ENCODE results near the gene PI4KA.
"Not testable (repeated sequence)": the region's sequence is repeated elsewhere in the genome, so short reads cannot be mapped to it uniquely, and the experiment has no call there.

PI4KA gene

DNA sequence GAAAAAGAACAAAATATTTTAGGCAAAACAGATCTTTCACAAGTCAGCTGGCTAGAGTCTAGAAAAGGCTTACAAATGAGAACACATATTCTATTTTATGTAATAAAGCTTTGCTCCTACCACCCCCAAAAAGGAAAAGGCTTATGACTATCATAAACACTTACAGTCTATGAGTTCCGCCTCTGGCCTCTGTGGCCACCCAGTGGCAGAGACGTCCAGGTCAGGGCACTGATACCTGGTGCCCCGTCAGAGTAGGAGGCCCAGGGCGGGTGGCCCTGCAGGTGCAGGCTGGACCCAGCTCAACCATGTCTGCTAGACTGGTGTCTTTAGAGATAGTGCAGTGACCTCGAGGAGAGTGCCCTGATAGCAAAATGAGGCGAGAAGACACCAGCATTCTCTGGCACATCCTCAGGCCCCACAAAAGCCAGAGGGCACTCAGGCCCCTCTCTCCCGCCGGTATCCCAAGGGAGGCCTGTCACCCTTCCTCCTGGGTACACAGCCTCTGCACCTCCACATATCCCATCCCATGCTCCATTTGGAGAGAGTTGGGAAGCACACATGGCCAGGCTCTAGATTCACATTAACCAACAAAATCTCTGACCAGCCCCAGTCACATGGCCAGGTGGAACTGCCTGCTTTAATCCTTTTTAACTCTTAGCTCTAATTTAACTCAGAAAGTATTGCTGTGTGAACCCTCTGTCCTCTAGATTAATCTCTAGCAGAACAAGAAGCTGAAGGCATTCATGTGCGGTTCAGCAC is 112.0 kb downstream of the PI4KA start:
- DNase-seq, result no peak

- DNase-seq, result no peak
Measured at GRCh38 chr22:20745119-20745518, 113.5 kb downstream of the PI4KA start.

GRCh38 chr22:20744456-20744855 is 114.2 kb downstream of the PI4KA start:
- DNase-seq, result no peak

DNA sequence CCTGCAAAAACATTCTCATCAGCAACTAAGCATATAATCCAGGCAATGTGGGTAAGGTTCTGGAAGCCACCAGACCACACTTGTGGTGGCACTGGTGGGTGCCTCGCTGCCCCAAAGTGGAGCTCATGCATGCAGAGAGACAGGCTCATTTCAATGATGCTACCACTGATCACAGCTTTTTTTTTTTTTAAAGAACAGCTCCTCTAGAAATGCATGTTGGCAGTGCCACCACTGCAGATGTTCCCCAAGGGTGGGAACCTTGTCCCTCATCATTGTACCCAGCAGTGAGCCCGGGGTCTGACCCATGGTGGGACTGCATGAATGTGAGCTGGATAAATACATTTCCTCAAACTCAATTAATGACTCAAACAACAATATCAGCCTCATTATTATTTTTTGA is 115.8 kb downstream of the PI4KA start:
- DNase-seq, result no peak

- DNase-seq, result peak; percentile 50
Measured at GRCh38 chr22:20741634-20742581, 116.7 kb downstream of the PI4KA start.

DNA sequence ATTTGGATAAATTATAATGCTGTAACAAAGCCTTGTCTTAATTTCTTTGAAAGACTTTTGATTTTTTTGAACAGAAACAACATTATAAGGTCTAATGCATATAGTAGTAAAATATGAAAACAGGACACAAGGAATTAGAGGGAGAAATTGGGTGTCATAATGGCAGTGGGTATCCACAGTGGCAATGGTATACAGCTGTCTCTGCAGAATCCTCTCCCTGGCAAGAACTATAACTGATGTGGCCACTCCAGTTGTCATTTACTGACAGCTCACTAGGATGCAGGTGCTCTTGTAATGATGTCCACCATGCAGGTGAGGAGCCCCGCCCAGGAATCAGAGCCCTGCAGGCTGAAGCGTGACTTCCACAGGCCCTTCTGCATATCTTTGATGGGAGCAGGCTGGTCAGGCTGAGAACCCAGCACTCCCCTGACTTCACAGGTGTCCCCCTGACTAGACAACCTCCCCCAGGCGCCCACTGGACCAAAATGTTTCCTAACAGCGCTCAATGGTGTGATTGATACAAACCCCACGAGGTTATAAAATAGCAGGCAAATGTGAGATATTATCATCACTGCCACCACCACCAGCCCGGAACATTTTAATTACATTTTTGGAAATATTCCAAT is 117.5 kb downstream of the PI4KA start:
- no peak for DNase-seq

GRCh38 chr22:20740222-20740951 is 118.2 kb downstream of the PI4KA start:
- DNase-seq, result no peak

DNA sequence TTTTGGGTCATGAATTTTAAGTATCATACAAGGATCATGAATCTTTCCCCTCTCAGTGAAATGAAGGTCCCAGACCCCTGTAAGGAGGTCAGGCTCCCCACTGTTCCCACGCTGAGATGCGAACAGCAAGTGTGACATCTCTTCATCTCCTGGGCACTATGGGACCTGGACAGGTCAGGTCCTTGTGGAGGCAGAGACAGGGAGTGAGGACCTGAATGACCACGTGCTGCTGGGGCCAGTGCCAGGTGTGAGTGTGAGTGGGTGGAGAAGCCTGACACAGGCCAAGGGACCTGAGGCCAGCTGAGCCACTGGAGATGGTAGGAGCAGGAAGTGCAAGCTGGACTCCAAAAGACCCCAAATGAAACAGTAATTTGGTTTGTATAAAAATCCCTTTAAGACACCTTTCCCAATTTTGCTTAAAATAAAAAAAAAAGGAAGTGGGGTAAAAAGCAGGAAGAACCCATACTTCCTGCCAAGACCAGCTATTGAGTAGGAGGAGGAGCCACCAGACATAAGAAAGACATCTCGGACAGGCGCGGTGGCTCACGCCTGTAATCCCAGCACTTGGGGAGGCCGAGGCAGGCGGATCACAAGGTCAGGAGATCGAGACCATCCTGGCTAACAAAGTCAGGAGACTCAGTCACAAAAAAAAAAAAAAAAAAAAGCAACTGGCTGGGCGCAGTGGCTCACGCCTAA is 120.1 kb downstream of the PI4KA start:
- DNase-seq, result no peak

DNA sequence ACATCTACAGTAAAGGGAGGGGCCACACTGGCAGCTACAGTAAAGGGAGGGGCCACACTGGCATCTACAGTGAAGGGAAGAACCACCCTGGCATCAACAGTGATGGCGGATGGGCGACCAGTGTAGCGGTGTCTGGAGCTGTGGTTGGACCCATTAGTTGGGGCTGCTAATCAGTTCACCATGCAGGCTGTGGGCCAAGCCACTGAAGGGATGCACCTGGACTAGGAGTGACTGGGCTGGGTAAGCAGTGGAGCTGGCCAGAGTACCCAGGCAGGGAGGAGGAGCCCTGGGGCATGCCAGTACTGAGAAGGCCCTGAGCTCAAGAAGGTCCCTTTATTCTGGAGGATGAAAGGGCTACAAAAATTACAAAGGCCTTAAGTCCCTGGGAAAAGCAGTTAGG is 121.7 kb downstream of the PI4KA start:
- not testable (repeated sequence) for DNase-seq

GRCh38 chr22:20735356-20736162 is 123.1 kb downstream of the PI4KA start:
- DNase-seq, result not testable (repeated sequence)

DNA sequence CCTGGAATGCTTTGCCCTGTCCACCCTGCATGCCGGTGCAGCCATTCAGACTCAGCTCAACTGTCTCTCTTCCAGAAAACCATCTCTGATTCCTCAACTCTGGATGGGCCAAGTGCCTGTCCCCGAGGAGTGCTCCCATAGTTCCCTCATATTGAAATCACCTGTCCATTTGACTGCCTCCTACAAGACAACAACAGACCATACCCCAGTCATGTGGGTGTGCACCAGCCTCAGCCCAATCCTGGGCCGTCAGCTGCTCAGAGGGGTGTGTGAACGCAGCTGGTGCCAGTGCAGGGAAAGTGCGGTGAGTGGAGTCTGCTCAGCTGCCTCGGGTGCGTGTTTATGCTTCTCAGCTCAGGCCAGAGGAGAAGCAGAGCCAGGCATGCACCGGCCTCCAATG is 126.2 kb downstream of the PI4KA start:
- not testable (repeated sequence) for DNase-seq

- peak; percentile 35 for DNase-seq
Measured at GRCh38 chr22:20729194-20729593, 129.4 kb downstream of the PI4KA start.

GRCh38 chr22:20728523-20729190 is 130.0 kb downstream of the PI4KA start:
- no peak for DNase-seq

DNA sequence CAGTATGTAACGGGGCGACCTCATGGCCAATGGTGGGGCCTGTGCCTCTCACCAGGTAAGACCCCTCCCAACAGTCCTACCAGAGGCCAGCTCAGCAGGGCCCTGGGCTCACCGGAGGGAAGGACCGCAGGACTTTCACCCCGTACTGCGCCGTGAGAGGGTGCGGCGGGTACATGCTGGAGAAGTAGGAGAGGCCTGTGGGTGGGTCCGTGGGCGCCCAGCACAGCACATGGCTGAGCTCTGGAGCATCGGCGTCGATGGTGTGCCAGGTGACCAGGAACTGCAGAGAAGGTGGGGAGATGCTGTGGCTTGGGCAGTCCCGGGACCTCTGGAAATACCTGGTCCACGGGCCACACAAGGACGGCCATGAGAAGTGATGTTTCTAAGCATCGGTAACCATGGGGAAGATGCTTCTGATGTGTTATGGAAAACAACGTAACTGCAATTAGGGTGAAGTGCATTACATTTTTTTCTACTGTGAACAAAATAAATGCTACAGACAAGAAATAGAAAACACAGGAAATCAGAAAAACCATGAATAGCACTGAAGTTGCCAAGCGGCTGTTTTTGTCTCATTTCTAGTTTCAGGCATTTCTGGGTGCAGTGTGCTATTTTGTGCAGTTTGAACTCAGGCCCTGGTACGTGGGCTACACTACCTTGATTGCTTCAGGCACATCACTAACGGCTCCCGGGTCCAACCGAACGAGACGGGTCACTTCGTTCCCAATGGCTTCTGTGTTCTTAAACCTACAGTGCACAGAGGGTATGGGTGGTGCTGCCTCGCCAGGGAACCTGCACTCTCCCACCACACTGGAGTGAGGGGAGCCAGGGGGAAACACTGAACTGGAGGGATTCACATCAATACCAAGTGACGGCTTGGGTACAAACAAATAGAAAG is 131.2 kb downstream of the PI4KA start:
- no peak for DNase-seq

- no peak for DNase-seq
Measured at GRCh38 chr22:20725987-20726558, 132.5 kb downstream of the PI4KA start.

DNA sequence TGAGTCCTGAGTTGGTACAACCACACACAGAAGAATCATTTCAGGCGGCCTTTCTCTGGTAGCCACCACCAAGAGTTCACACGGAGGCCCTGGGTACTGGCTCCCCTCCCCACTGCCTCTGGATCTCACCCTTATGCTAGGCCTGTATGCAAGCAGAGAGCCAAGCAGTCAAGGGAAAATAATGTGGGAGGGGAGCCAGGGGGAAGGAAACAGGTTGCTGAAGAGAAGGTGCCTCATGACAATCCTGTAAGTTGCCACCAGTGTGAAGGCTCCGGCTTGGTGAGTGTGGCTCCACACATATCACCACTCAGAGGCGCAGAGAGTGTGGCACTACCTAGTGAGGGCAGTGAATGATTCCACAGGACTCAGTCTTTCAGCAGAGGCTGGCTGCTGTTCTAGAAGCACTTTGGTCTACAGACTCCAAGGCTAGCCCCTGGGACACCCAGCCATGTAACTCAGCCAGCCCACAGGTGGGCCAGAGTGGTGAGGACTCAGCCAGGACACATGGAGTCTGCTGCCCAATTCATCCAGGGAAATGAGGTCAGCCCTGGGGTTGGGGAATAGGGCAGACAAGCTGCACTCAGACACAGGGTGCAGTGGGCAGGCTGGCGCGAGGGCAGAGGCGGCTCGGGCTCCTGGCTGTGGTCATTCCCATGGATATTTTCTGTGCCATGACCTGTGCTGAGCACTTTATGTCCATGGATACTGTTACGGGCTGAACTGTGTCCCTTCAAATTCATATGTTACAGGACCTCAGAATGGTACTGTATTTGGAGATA is 133.7 kb downstream of the PI4KA start:
- DNase-seq, result no peak

DNA sequence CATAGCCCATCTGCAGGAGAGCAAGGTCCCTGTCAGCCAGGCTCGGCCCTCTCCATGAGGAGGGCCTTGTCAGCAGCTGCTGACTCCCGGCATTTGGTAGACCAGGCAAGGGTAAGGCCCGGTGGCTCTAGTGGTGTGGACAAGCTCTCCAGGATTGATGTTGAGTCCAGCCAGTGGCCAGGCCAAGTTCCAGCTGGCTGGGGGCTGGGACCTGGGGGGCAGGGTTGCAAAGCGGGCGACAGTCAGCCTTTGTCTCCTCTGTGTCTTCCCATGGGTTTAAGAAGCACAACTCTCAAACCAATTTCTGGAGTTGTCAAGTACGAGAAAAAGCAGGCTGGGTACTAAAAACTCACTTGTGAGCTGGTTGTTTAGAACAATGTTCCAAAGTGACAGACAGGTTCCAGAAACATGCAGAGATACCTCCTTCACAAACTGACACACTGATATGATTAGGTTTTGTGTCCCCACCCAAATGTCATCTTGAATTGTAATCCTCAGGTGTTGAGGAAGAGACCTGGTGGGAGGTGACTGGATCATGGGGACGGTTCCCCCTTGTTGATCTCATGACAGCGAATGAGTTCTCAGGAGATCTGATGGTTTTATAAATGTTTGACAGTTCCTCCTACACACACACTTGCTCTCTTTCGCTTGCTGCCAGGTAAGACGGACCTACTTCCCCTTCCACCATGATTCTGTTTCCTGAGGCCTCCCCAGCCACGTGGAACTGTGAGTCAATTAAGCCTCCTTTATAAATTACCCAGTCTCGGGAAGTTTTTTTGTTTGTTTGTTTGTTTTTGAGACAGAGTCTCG is 137.0 kb downstream of the PI4KA start:
- no peak for DNase-seq

Data from NCI-H510A treated with DMSO at 0.1 percent for 48 hours (cell line).